HG02759 (cell line): Measurements from ENCODE around the gene BBC3.

Experiments used
- ATAC-seq: cut with Tn5 transposase; IDR thresholded peaks from one replicate; pipeline ENCODE4 v1.9.1; 2021; ENCODE audit warnings: mild to moderate bottlenecking, moderate library complexity; ENCODE audit not compliant: unreplicated experiment

Gene BBC3

DNA sequence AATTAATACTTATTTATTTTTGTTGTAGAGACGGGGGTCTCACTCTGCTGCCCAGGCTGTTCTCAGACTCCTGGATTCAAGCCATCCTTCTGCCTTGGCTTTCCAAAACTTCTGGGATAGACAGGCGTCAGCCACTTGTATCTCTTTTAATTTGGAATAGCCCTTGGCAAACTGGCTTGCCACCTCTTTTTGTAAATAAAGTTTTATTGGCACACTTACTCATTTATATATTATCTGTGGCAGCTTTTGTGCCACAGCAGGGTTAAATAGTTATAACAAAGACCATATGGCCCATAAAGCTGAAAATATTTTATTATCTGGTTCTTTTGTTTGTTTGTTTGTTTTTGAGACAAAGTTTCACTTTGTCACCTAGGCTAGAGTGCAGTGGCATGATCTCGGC lies 30.5 kb downstream of the BBC3 start:
- ATAC-seq: no peak

DNA sequence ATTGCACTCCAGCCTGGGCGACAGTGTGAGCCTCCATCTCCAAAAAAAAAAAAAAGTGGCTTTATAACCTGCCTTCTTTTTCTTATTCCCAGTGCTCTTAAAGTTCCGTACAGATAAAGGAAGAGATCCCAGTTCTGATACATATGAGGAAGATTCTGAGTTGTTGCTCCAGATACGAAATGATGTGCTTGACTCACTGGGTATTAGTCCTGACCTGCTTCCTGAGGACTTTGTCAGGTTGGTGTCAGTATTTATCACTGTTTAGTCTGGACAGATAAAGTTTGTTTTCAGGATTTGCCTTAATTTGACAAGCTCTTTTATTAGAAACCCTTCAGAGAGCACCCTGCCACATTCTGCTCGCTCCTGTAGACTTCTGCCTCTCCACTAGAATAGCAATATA lies 33.9 kb downstream of the BBC3 start:
- no peak for ATAC-seq

DNA sequence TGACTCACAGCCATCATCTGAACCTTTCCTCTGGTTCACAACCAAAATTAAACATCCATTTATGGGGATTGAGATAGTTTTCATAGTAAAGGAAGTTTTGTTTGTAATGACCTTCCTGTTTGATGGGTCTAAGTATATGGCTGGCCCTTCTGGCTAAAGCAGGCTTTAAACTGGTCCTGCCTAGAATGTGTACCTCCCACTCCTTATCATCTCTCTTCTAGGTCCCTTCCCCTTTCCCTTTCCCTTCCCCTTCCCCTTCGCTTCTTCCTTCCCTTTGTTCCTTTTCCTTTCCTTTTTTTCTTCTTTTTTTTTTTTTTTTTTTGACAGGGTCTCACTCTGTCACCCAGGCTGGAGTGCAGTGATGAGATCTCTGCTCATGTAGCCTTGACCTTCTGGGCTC lies 35.6 kb downstream of the BBC3 start:
- ATAC-seq: no peak

DNA sequence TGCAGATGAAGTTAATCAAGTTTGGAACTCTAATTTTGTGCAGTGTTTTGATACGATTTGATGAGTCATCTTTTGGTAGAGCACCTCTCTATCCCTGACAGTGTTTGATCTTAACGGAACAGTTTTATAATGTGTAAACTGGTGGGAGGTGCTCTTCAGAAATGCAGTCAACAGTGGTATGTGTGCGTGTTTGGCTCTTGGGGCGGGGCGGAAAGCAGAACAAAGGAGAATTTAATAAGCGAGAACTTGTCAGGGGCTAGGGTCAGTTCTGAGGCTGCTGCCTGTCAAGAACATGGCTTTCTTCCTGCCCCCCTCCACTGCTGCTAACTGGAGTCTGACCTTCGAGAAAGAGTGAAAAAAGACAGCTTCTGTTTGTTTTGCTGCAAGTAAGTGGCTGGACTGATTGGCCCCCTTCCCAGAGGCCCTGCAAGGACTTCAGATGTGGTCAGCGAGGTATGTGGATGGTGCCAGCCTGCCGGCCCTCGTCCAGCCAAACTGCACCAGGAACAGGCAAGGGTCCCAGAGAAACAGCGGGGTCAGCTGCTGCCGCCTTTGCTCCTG lies 40.8 kb downstream of the BBC3 start:
- ATAC-seq: no peak

DNA sequence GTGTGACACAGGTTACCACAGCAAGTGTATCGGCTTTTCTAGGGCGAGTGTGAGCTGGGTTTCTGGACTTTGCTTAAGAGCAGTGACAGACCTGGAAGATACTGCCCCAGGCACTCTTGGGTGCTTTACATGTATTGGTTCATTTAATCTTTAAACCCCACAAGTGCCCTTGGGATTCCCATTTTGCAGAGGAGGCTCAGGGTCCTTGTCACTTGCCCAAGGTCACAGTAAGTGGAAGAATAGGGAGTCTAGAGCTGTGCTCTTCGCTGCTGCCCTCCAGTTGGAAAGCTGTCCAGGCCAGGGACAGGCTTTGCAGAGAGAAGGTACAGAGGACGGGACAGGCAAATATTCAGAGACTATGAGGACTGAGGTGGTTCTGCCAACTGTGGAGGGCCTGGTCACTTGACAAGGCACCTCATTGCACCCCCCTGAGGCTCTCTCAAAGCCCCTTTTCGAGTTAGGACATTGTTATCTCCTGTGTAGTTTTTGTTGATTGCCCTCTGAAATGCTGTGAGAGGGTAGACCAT lies 42.4 kb downstream of the BBC3 start:
- no peak for ATAC-seq

DNA sequence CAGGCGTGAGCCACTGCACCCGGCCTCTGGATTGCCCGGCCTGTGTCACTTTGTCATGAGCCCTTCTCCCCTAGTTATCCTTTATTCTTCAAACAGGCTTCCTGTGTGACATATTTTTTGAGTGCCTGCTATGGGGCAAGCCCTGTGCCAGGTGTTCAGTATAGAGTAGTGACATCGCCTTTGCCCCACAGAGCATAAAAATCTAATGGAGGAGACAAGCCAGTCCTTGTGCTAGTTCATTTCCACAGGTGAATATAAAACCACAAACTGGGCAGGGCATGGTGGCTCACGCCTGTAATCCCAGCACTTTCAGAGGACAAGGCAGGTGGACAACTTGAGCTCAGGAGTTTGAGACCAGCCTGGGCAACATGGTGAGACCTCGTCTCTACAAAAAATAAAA lies 43.2 kb downstream of the BBC3 start:
- no peak for ATAC-seq

DNA sequence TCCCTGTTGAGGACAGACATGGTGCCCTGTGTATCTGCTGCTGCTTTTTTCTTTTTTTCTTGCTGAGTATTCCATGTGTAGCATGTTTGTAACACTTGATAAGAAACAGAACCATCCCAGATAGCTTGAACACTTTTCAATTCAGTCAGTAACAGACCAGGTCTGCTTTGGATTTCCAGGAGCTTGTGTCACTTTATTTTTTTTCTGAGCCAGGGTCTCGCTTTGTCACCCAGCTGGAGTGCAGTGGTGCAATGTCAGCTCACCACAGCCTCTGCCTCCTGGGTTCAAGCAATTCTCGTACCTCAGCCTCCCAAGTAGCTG lies 43.7 kb downstream of the BBC3 start:
- no peak for ATAC-seq

DNA sequence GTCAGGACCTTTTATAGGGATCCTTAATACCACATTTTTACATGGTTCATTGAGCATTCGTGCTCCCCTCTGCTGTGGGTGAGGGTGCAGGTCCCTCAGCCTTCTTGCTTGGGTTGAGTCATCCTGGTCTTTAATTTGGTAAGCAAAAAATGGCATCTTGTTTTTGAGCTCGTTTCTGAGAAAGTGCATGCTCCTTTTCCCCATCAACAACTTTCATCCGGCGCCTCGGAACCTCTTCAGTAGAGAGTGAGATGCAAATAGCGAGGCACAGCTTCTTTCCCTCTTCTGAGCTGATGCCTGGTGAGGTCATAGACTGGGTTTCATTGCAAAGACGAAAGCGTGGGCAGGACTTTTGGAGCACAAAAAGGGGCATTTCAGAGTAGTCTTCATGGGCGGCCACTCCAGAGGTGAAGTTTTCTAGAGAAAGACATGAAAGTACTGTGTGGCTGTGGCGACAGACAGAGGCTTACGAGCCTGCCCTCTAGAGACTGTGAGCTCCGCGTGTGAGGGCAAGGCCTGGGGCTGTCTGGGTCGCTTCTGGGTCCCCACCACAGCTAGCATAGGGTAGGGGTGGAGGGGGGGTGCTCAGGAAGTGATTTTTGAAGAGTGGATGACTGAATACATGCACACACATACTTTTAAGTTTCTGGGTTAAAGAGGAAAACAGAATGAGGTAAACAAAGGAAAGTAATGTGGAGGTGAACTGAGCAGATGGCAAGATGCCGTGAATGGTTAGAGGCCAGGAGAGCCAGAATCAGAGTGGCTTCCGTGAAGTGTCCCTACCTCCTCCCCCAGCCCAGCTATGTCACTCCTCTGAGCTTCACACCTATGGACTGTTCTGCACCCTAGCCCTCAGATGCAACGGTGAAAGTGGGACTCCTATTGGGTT lies 44.3 kb downstream of the BBC3 start:
- peak; percentile 88 for ATAC-seq

DNA sequence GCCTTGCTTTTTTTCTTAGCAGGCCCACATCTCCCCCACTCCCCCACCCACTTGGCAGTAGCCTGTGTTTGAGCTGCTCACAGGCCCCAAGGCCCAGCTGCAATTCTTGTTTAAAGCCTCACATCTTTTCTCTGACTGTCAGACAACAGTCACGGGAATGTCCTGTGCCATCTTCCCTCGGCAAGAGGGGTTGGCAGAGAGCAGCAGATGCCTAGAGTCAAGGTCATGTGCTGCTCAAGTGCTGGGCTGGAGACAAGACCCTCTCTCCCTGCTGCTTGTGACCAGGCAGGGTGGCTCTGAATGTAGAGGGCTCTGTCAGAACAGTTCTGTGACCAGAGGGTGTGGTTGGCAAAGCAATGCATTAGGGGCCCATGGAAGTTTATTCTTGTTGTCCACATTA lies 47.4 kb downstream of the BBC3 start:
- ATAC-seq: no peak

DNA sequence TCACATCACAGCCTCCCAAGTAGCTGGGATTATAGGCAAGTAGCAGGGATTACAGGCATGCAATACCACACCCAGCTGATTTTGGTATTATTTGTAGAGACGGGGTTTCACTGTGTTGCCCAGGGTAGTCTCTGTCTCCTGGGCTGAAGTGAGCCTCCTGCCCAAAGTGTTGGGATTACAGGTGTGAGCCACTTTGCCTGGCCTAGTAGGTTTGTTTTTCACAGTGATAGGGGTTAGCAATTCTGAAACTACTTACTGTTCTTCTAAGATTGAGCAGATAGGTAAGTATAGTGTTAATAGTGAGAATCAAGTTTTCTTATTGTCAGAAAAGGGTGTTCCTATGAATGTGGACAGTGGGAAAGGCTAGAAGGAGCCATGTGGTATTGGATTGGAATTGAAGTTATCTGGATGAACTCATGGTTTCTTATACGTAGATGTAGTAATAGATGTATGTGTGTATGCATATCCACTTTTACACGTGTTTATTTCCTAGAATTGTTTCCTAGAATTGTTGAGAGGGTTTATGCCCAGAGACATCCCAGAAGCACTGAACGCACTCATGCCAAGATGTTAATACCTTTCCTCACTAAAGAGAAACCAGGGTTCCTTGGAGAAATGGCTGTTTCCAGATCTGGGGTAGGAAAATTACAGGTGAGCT lies 51.2 kb downstream of the BBC3 start:
- ATAC-seq: no peak

DNA sequence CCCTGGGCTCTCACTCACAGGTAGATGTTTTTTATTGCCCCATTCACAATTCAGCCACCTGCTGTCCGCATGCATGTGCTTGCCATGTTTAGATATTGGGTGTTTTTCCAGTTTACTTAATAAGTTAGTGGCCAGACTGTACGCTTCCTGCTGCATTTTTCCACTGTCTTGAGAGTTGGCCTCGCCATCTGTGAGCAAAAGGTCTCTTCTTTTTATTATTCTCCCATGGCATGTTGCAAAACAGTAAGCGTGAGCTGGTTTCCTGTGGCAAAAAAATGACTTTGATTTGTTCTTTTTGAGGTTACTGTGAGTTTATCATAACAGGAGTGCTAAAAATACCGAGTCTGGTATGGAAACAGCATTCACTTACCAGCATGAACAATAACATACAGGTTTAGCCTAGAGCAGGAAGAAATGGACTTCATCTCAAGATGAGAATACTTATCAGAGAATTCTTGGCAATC lies 54.3 kb downstream of the BBC3 start:
- no peak for ATAC-seq

DNA sequence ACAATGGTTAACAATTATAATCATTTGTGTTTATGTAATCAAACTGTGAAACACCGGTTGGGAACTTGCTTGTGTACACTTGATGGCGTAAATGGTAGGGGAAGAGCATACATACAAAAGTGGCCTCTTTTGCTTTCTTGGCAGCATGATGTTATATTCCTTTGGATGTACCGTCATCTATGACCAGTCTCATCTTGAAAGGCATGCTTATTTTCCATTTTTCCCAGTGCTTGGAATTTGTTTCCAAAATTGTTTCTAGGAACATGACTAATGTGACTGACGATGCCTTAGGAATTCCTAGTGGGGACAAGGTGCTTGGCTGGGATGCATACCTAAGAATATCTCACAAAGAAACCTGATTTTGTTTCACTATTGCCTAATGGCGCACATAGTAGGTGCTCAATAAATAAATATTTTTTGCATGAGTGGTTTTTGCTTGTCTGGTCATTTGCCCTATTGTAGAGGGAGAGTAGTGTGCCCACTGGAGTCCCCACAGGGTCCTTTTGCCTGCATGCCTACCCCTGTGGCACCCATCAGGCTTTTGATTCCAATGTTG lies 54.9 kb downstream of the BBC3 start:
- ATAC-seq: no peak

DNA sequence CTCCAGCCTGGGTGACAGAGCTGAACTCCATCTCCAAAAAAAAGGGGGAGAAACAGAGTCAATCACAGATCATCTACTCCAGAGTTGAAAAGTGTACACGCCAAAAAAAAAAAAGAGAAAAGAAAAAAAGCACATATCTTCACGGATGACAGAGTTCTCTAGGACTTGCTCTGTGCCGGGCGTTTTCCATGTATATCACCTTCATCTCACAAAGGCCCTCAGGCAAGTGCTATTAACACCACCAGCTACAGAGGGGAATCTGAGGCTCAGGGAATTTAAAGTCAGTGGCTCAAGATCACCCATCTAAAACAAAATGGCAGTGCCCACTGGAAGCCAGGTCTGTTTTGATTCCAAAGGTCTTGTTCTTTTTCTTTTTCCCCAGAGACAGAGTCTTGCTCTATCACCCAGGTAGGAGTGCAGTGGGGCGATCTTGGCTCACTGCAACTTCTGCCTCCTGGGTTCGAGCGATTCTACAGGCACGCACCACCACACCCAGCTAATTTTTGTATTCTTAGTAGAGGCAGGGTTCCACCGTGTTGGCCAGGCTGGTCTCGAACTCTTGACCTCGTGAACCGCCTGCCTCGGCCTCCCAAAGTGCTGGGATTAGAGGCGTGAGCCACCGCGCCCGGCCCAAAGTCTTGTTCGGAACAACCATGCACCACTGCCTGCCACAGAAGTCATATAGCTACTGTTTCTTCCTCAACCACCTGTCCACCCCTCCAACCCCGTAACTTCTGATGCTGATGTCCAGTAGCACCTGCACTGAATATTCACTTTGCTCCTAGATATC lies 58.1 kb downstream of the BBC3 start:
- ATAC-seq: no peak
